H9 (cell line): ENCODE measurements around the gene AGR3. TPM values are rescaled to one million over a fixed set of nuclear protein-coding genes. Genes with fewer than 3 reads are reported as not detected.

Experiments used
- DNase-seq: peaks from one replicate; pipeline ENCODE4 v3.0.0-alpha.2; 2017
- H2AFZ ChIP-seq: one replicate; pipeline ENCODE4 v1.6.1; 2013; ENCODE audit warnings: mild to moderate bottlenecking, low read length, control low read depth, moderate library complexity
- H2AK5ac ChIP-seq: 2 replicates; pipeline ENCODE4 v1.6.1; 2013; ENCODE audit warnings: low read length, control low read depth, mixed read lengths; ENCODE audit not compliant: insufficient read length
- H2BK120ac ChIP-seq: one replicate; pipeline ENCODE4 v1.6.1; 2013; ENCODE audit warnings: low read depth, mild to moderate bottlenecking, low read length, control low read depth, inconsistent platforms; ENCODE audit not compliant: poor library complexity, severe bottlenecking
- H2BK12ac ChIP-seq: 2 replicates; pipeline ENCODE4 v1.6.1; 2013; ENCODE audit warnings: low read length, control low read depth, mixed read lengths, low read depth; ENCODE audit not compliant: insufficient read length
- H2BK15ac ChIP-seq: 2 replicates; pipeline ENCODE4 v1.6.1; 2013; ENCODE audit warnings: low read depth, low read length, control low read depth
- H2BK20ac ChIP-seq: one replicate; pipeline ENCODE4 v1.6.1; 2013; ENCODE audit warnings: low read depth, mild to moderate bottlenecking, low read length, control low read depth, inconsistent platforms; ENCODE audit not compliant: poor library complexity, severe bottlenecking
- H2BK5ac ChIP-seq: 2 replicates; pipeline ENCODE4 v1.6.1; 2013; ENCODE audit warnings: low read length, control low read depth, mixed read lengths; ENCODE audit not compliant: insufficient read length
- H3K14ac ChIP-seq: 2 replicates; pipeline ENCODE4 v1.6.1; 2013; ENCODE audit warnings: low read length, control low read depth; ENCODE audit not compliant: insufficient read depth
- H3K18ac ChIP-seq: 2 replicates; pipeline ENCODE4 v1.6.1; 2013; ENCODE audit warnings: low read depth, mild to moderate bottlenecking, mixed read lengths, low read length, control low read depth; ENCODE audit not compliant: insufficient read length
- H3K23ac ChIP-seq: 2 replicates; pipeline ENCODE4 v1.6.1; 2013; ENCODE audit warnings: low read length, control low read depth, mixed read lengths, low read depth; ENCODE audit not compliant: insufficient read length
- H3K23me2 ChIP-seq: 2 replicates; pipeline ENCODE4 v1.6.1; 2013; ENCODE audit warnings: low read depth, mild to moderate bottlenecking, mixed read lengths, low read length, control low read depth; ENCODE audit not compliant: insufficient read length, poor library complexity, severe bottlenecking
- H3K27ac ChIP-seq: 2 replicates; pipeline ENCODE4 v1.5.1; 2013; ENCODE audit warnings: low read length, control low read depth, mixed read lengths, low read depth; ENCODE audit not compliant: insufficient read length
- H3K27me3 ChIP-seq: 2 replicates; pipeline ENCODE4 v1.6.1; 2013; ENCODE audit warnings: low read length, control low read depth, inconsistent platforms; ENCODE audit not compliant: insufficient read depth
- H3K4ac ChIP-seq: 2 replicates; pipeline ENCODE4 v1.6.1; 2013; ENCODE audit warnings: low read depth, mild to moderate bottlenecking, control low read depth, inconsistent platforms, low read length, moderate library complexity
- H3K4me1 ChIP-seq: 2 replicates; pipeline ENCODE4 v1.6.1; 2013; ENCODE audit warnings: low read length, control low read depth, inconsistent platforms; ENCODE audit not compliant: insufficient read depth
- H3K4me2 ChIP-seq: 2 replicates; pipeline ENCODE4 v1.6.1; 2013; ENCODE audit warnings: low read length, control low read depth, mixed read lengths; ENCODE audit not compliant: insufficient read length, insufficient read depth
- H3K56ac ChIP-seq: 2 replicates; pipeline ENCODE4 v1.6.1; 2013; ENCODE audit warnings: low read depth, mild to moderate bottlenecking, mixed read lengths, low read length, control low read depth; ENCODE audit not compliant: insufficient read length
- H3K79me1 ChIP-seq: 2 replicates; pipeline ENCODE4 v1.6.1; 2013; ENCODE audit warnings: low read depth, mild to moderate bottlenecking, moderate library complexity, low read length, control low read depth, inconsistent platforms; ENCODE audit not compliant: insufficient read depth, poor library complexity, severe bottlenecking
- H3K79me2 ChIP-seq: 2 replicates; pipeline ENCODE4 v1.6.1; 2013; ENCODE audit warnings: low read length, control low read depth, inconsistent platforms; ENCODE audit not compliant: insufficient read depth
- H3K9ac ChIP-seq: 2 replicates; pipeline ENCODE4 v1.6.1; 2013; ENCODE audit warnings: low read length, control low read depth, mixed read lengths; ENCODE audit not compliant: insufficient read length; ENCODE audit errors: extremely low read depth
- H3K9me3 ChIP-seq: one replicate; pipeline ENCODE4 v1.6.1; 2013; ENCODE audit warnings: low read depth, low read length, inconsistent platforms; ENCODE audit not compliant: control insufficient read depth
- H3T11ph ChIP-seq: one replicate; pipeline ENCODE4 v1.6.1; 2013; ENCODE audit warnings: mild to moderate bottlenecking, low read length, control low read depth, inconsistent platforms
- H4K20me1 ChIP-seq: one replicate; pipeline ENCODE4 v1.6.1; 2013; ENCODE audit not compliant: control insufficient read depth, insufficient read length, insufficient read depth
- H4K5ac ChIP-seq: 2 replicates; pipeline ENCODE4 v1.6.1; 2013; ENCODE audit warnings: low read depth, mild to moderate bottlenecking, mixed read lengths, low read length, control low read depth; ENCODE audit not compliant: insufficient read length
- H4K8ac ChIP-seq: replicated peaks from 2 replicates; pipeline ENCODE4 v1.6.1; 2013; ENCODE audit warnings: low read length, control low read depth, mixed read lengths, low read depth; ENCODE audit not compliant: insufficient read length
- H4K91ac ChIP-seq: 2 replicates; pipeline ENCODE4 v1.6.1; 2013; ENCODE audit warnings: low read depth, mild to moderate bottlenecking, moderate library complexity, mixed read lengths, low read length, control low read depth; ENCODE audit not compliant: insufficient read length
- H3K27ac Mint-ChIP-seq, 3 experiments: 2 replicates in 2 of 3; 3 replicates in 1 of 3; pipeline ENCODE4 v1.8.0; 2020 to 2021; ENCODE audit warnings: mixed read lengths in 3 of 3, mild to moderate bottlenecking in 1 of 3, moderate library complexity in 1 of 3
- H3K27me3 Mint-ChIP-seq: 2 replicates; pipeline ENCODE4 v1.8.0; 2021; ENCODE audit warnings: low read depth, mild to moderate bottlenecking, moderate library complexity, mixed read lengths
- H3K36me3 Mint-ChIP-seq, 3 experiments: 2 replicates in 2 of 3; 3 replicates in 1 of 3; pipeline ENCODE4 v1.8.0; 2020 to 2021; ENCODE audit warnings: low read depth in 3 of 3, mixed read lengths in 3 of 3; ENCODE audit not compliant: insufficient read depth in 1 of 3
- H3K4me1 Mint-ChIP-seq, 2 experiments: 2 replicates each; pipeline ENCODE4 v1.8.0; 2020; ENCODE audit warnings: mixed read lengths in 2 of 2
- H3K4me3 Mint-ChIP-seq, 2 experiments: 2 replicates in 1 of 2; 3 replicates in 1 of 2; pipeline ENCODE4 v1.8.0; 2020 to 2021; ENCODE audit warnings: mild to moderate bottlenecking in 2 of 2, mixed read lengths in 2 of 2, moderate library complexity in 1 of 2
- H3K9me3 Mint-ChIP-seq, 2 experiments: 2 replicates in 1 of 2; 3 replicates in 1 of 2; pipeline ENCODE4 v1.8.0; 2020; ENCODE audit warnings: mild to moderate bottlenecking in 2 of 2, mixed read lengths in 2 of 2, moderate library complexity in 1 of 2
- CTCF ChIP-seq: fragments of 200-600 bp; sonication (generic); conservative IDR thresholded peaks from 3 replicates; pipeline ENCODE4 v1.8.0; 2021; ENCODE audit warnings: antibody characterized with exemption, mild to moderate bottlenecking
- WGBS: extraction: QIAGEN DNeasy Blood & Tissue Kit; methylation state at CpG from one replicate; pipeline ENCODE4 v1.1.7; 2013; ENCODE audit warnings: missing lambda C conversion rate, low lambda C conversion rate, mixed read lengths; ENCODE audit not compliant: insufficient read length; ENCODE audit errors: extremely low coverage; 5-methylcytosine and 5-hydroxymethylcytosine counted together
- total RNA-seq: library from RNA; stranded (reverse); gene quantifications from 2 replicates; pipeline ENCODE4 v1.2.1, GENCODE V29; 2021

The AGR3 gene
- total RNA-seq, 1 experiment from 2014 or later = not detected

DNA sequence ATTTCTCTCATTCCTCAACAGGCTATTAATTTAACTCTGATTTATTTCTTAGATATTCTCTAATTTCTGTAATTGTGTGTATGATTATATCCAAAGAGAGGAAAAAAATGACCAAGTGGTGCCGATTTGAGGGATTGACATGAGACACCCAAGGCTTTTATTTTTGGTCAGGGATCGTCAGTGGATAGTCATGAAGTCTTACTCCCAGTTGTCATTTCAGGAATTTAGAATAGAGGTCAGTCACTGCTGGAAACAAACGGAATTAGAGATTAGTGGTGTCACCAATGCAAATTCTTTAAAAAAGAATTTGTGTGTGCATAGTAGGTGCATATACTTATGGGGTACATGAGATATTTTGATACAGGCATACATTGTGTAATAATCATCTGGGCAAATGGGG, 26.8 kb upstream of the AGR3 start:
- Histone ChIP-seq H2BK5ac (no peak overlapping the region), H3K79me2 (no peaks in the 10 kb centered on the region), H2AFZ (no peak overlapping the region), H4K5ac (no peak overlapping the region), H2BK120ac (no peak overlapping the region), H3K27me3 (no peaks in the 10 kb centered on the region), H3K27ac (no peak overlapping the region), H3K23me2 (no peaks in the 10 kb centered on the region), H2BK12ac (no peak overlapping the region), H3K4ac (no peak overlapping the region), H4K8ac (no peak overlapping the region), H3K4me1 (peaks cover 5% of the 10 kb centered on the region; the same call in 1 of the 2 replicates), H3K14ac (no peak overlapping the region), H3T11ph (no peak overlapping the region), H2AK5ac (no peak overlapping the region), H3K18ac (no peak overlapping the region), H2BK20ac (no peak overlapping the region), H4K91ac (no peak overlapping the region), H3K4me2 (no peak overlapping the region), H3K9ac (no peak overlapping the region), H2BK15ac (no peak overlapping the region), H3K23ac (no peak overlapping the region), H3K9me3 (no peaks in the 10 kb centered on the region), H3K56ac (no peak overlapping the region), H3K79me1 (no peaks in the 10 kb centered on the region), H4K20me1 (no peaks in the 10 kb centered on the region)
- DNase-seq = no peak
- no peak for TF ChIP-seq CTCF
- Mint-ChIP-seq H3K27me3 (no peaks in the 10 kb centered on the region), H3K4me1 (peaks cover 33 to 35% of the 10 kb centered on the region in 2 experiments), H3K27ac (no peak overlapping the region; a peak in 1 of 7 replicates), H3K9me3 (no peaks in the 10 kb centered on the region), H3K4me3 (no peak overlapping the region), H3K36me3 (peaks cover 0 to 9% (median 0%) of the 10 kb centered on the region in 3 experiments; a peak in 1 of 7 replicates)
- no CpG with 5 or more reads among the region's 3 CpGs for WGBS
